Measurements from ENCODE around the gene PRDM13.

DNA sequence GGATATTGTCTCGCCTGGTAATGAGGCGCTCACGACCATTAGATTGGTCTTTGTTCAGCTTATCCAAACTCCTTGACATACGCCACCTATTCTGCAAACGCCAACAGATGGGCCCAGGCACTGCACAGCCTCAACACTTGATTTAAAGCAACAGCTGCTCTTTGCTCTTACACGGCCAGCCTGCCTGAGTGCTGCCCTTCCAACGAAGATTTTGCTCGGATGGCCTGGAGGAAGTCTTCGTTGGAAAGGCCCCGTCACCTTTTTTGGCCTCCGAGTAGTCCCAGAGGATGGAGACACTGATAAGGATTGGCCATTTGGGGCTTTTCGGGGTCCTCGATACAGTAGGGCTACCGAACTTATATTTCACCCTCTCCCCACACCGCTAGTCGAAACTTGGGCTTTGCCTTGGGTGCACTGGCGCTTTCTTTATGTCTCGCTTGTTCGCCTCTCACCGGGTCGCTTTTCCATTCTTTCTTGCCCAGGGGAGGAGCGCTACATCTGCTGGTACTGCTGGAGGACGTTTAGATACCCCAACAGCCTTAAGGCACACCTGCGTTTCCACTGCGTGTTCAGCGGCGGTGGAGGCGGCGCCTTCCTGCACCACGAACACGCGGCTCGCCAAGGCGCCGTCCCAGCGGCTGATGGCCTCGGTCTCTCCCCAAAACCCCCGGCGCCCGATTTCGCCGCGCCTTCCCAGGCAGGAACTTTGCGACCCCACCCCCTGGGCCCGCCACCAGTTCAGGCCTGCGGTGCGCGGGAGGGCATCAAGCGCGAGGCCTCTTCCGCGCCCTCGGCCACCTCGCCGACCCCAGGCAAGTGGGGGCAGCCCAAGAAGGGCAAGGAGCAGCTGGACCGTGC lies 6.1 kb downstream of the PRDM13 start:
- TF ChIP-seq, protein P1, sequence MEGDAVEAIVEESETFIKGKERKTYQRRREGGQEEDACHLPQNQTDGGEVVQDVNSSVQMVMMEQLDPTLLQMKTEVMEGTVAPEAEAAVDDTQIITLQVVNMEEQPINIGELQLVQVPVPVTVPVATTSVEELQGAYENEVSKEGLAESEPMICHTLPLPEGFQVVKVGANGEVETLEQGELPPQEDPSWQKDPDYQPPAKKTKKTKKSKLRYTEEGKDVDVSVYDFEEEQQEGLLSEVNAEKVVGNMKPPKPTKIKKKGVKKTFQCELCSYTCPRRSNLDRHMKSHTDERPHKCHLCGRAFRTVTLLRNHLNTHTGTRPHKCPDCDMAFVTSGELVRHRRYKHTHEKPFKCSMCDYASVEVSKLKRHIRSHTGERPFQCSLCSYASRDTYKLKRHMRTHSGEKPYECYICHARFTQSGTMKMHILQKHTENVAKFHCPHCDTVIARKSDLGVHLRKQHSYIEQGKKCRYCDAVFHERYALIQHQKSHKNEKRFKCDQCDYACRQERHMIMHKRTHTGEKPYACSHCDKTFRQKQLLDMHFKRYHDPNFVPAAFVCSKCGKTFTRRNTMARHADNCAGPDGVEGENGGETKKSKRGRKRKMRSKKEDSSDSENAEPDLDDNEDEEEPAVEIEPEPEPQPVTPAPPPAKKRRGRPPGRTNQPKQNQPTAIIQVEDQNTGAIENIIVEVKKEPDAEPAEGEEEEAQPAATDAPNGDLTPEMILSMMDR (IDR thresholded peaks at IDR 0.05) = no peak
- TF ChIP-seq POLR2AphosphoS5 (IDR thresholded peaks at IDR 0.05; ENCODE audit: low read depth, low read length) (no peak), SIN3A (IDR thresholded peaks at IDR 0.05; ENCODE audit: borderline replicate concordance, insufficient read depth, low read depth, low read length) (no peak)
- TF ChIP-seq, protein P2, sequence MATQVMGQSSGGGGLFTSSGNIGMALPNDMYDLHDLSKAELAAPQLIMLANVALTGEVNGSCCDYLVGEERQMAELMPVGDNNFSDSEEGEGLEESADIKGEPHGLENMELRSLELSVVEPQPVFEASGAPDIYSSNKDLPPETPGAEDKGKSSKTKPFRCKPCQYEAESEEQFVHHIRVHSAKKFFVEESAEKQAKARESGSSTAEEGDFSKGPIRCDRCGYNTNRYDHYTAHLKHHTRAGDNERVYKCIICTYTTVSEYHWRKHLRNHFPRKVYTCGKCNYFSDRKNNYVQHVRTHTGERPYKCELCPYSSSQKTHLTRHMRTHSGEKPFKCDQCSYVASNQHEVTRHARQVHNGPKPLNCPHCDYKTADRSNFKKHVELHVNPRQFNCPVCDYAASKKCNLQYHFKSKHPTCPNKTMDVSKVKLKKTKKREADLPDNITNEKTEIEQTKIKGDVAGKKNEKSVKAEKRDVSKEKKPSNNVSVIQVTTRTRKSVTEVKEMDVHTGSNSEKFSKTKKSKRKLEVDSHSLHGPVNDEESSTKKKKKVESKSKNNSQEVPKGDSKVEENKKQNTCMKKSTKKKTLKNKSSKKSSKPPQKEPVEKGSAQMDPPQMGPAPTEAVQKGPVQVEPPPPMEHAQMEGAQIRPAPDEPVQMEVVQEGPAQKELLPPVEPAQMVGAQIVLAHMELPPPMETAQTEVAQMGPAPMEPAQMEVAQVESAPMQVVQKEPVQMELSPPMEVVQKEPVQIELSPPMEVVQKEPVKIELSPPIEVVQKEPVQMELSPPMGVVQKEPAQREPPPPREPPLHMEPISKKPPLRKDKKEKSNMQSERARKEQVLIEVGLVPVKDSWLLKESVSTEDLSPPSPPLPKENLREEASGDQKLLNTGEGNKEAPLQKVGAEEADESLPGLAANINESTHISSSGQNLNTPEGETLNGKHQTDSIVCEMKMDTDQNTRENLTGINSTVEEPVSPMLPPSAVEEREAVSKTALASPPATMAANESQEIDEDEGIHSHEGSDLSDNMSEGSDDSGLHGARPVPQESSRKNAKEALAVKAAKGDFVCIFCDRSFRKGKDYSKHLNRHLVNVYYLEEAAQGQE (IDR thresholded peaks at IDR 0.05; ENCODE audit: insufficient read depth in 1 of 2, low read depth in 2 of 2, low read length in 1 of 2) = no peak

Data from Panc1 (cell line).